Activated CD4-positive, alpha-beta T cell treated with anti-CD3 and anti-CD28 coated beads, Interleukin-2, Interleukin-6, amounts not matched to agents 100 ng/mL and 50 ng/mL, durations not matched to agents 16 hours and 8 hours (primary cell): ENCODE data around the gene ELAPOR2.
"Not testable (repeated sequence)": the region's sequence is repeated elsewhere in the genome, so short reads cannot be mapped to it uniquely, and the experiment has no call there.

Source experiments
- DNase-seq: peaks from one replicate; pipeline ENCODE4 v3.0.0-alpha.2; 2020

The ELAPOR2 gene, protein sequence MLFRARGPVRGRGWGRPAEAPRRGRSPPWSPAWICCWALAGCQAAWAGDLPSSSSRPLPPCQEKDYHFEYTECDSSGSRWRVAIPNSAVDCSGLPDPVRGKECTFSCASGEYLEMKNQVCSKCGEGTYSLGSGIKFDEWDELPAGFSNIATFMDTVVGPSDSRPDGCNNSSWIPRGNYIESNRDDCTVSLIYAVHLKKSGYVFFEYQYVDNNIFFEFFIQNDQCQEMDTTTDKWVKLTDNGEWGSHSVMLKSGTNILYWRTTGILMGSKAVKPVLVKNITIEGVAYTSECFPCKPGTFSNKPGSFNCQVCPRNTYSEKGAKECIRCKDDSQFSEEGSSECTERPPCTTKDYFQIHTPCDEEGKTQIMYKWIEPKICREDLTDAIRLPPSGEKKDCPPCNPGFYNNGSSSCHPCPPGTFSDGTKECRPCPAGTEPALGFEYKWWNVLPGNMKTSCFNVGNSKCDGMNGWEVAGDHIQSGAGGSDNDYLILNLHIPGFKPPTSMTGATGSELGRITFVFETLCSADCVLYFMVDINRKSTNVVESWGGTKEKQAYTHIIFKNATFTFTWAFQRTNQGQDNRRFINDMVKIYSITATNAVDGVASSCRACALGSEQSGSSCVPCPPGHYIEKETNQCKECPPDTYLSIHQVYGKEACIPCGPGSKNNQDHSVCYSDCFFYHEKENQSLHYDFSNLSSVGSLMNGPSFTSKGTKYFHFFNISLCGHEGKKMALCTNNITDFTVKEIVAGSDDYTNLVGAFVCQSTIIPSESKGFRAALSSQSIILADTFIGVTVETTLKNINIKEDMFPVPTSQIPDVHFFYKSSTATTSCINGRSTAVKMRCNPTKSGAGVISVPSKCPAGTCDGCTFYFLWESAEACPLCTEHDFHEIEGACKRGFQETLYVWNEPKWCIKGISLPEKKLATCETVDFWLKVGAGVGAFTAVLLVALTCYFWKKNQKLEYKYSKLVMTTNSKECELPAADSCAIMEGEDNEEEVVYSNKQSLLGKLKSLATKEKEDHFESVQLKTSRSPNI

GRCh38 chr7:87059525-87060287 is at the start of gene ELAPOR2:
ELAPOR2 (minus strand) TSS chr7:87059654; CDS start chr7:87059513, 141 bp downstream.
- peak; percentile 79 for DNase-seq

DNA sequence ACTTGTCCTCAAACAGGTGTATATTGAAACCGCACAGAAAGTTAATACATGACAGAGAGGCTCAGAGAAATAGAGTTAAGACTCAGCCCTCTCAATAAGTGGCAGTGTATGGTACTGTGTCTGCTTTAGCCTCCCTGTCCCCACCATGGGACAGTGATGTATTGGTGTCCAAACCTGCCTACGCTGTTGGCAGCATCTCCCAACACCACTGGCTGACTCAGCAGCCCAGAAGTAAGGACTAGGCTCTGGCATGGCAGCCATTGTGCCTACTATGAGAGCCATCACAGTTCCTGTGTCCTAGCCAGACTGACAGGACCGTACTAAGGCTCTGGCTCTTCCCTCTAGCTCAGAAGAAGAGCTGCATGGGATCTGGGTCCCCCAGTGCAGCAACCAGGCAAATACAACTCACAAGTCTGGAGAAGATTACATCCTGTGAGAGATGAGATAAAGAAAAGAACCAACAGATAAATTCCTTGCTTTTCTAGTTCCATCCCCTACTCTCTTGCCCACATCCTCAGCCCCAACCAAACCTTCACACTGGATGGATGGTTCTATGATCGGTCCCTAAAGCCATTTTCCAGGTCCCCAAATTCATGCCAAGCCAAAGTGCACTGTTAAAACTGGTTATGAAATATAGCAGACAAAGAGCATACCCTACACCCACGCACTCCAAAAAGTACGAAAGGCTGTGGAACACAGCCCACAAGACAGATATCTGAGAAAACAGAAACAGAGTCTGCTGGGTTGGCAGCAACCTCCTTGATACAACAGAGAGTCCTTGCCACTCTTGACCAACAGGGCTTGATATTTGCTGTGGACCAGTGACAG is 48.7 kb upstream of the ELAPOR2 start:
- DNase-seq, result no peak

DNA sequence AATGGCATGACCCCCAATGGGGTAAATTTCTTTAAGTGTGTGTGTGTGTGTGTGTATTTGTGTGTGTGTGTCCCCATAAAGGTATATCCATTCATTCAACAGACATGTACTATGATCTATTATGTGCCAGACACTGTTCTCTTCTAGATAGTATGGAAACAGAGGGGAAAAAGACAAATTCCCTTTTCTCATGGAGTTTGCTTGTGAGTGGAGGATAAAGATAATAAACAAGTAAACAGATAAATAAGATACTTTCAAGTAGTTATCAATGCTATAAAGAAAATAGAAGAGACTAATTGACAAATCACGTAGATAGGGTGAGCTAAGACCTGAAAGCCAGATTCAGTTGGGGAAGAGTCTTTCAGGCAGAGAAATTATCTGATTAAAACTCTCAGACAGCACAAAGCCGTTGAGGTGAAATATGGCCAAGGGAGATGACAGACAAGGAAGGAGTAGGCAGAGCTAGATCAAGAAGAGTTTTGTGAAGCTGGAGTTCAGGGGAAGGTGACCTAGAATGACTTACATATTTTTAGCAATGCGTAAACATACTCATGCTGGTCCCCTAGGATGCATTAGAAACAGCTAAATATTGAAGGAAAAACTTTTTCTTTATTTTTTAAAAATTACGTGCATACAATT is 47.6 kb upstream of the ELAPOR2 start:
- no peak for DNase-seq

DNA sequence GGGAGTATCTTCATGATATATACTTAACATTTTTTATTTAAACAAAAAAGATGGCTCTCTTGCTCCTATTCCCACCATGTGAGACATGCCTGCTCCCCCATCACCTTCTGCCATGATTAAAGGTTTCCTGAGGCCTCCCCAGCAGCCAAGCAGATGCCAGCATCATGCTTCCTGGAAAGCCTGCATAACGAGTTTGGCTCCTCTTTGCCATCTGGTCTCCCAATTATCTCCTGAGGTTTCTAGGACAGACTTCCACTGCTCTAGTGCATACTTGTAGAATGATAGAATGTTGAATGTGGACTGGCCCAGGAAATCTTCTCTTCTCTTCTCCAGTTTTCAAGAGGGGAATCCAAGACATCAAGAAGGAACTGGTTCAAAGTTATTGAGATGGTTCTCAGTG is 45.9 kb upstream of the ELAPOR2 start:
- DNase-seq, result no peak

DNA sequence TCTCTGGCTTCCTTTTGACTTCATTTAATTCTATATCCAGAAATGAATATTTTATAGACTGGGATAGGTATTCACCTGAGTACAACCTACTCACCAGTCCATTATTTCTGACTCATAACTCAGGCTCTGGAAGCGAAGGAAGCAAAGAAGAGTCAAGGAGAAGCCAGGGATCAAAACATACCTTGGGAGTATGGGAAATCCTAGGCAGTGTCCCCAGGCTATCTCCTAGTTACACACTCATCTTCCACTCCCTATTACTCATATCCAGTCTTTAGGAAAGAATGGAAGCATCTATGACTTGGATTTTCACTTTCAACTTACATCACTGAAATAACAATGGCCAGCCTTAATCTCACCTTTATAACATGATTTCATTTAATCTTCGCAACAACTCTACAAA is 40.9 kb upstream of the ELAPOR2 start:
- no peak for DNase-seq

DNA sequence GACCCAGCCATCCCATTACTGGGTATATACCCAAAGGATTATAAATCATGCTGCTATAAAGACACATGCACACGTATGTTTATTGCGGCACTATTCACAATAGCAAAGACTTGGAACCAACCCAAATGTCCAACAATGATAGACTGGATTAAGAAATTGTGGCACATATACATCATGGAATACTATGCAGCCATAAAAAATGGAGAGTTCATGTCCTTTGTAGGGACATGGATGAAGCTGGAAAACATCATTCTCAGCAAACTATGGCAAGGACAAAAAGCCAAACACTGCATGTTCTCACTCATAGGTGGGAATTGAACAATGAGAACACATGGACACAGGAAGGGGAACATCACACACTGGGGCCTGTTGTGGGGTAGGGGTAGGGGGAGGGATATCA is 37.9 kb upstream of the ELAPOR2 start:
- not testable (repeated sequence) for DNase-seq

DNA sequence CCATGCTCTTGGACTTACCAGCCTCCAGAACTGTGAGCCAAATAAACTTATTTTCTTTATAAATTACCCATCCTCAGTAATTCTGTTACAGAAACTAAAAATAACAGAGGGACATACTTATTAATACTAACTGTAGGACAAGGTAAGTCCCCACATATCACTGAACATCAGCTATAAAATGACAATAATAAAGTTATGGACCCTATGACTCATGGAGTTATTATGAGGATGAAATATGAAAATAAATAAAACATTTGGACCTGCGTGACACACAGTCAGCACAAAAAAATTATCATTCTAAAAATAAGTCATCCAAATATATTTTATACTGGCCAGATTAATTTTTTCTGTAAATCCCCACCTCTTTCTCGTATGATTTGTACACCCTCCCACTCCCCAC is 34.9 kb upstream of the ELAPOR2 start:
- DNase-seq, result no peak

- DNase-seq, result no peak
These were observed 33.2 kb upstream of the ELAPOR2 start for GRCh38 chr7:87092568-87093091.

DNA sequence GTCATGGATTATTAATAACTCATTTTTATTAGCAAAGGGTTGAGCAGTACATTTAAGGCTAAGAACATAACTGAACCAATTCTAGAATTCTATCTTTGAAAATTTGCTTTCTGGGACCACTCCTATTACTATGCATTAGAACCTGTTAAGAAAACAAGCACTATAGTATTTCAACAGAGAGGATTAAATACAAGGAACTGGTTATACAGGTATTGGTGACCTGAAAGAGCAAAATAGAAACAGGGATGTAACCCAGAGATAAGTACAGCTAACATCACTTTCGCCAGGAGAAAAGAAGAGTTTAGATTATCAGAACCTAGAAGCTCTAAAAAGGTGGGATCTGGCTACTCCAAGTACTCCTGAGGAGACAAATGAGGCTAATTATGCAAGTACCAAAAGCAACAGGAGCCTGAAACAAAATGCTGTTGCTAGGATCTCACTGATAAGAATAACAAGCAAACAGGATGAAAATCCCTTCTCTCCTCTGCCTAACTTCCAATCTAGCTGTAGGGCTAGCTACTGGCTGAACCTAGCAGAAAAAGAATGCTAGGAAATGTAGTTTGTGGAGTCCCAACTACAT is 32.1 kb upstream of the ELAPOR2 start:
- DNase-seq, result no peak

GRCh38 chr7:87083865-87084519 is 24.5 kb upstream of the ELAPOR2 start:
- DNase-seq, result peak; percentile 20

GRCh38 chr7:87082675-87083074 is 23.2 kb upstream of the ELAPOR2 start:
- DNase-seq, result no peak

DNA sequence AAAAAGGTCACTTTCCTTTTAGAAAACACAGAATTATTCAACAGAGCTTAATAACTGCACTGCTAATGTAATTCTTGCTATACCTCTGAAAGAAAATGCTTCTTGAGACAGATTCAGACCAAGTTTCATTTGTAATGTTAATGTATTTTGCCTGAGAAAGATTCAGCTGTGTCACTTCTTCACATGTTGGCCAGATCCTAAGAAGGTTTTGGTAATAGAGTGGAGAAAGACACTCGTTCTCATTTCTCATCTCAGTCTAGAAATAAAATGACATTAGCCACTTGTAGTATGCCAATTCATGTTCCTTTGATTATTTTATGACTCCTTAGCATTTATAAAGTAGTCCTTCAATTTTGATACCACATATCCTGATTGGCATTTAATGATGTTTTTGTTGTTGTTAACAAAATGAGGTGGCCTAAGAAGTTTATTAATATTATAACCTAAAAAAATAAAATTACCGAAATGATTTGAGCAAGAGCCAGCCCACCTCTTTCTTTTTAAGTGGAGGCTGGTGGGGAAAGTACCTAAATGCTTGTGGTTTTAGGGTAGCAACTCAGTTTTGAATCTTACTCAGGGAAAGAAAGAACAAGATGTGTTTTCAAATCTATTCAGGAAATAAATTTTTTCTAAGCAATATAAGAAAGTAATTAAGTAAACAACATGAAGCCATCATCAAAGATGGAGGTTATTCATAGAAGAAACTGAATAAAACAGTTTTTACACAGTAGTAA is 16.4 kb upstream of the ELAPOR2 start:
- DNase-seq, result peak; percentile 28

GRCh38 chr7:87067788-87068187 is 8.3 kb upstream of the ELAPOR2 start:
- DNase-seq, result no peak

DNA sequence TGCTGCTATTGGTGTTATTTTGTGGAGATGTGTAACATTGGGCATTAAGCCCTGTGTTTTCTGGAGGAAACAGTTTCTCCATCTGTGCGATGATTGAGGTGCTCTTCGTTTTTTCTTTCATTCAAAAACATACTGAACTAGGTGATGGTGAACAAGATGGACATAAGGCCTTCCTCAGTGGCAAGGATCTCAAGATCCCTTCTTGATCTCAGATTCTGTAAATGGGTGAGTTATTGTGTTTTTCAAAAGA is 759 bp upstream of the ELAPOR2 start:
- no peak for DNase-seq

GRCh38 chr7:87058744-87059524 is 520 bp downstream of the ELAPOR2 start:
- DNase-seq, result peak; percentile 11

DNA sequence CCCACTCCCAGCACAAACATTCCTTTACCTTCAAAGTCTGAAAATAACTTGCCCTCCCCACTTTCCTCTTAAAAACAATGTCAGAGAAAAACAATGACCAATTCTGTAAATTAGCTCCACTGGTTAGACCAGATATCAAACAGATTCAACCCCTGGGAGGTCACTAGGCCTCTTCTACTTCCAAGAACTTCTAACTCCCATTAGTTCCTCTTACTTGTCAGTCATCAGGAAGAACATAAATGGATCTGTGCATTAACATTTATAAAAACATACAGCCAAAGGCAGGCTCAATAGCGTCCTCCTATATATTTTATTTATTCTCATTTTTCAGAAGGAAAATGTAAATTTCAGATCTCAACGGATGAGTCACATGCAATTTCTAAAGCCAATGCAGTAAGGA is 2.2 kb downstream of the ELAPOR2 start:
- DNase-seq, result no peak

- DNase-seq, result no peak
These were observed 3.1 kb downstream of the ELAPOR2 start for GRCh38 chr7:87056346-87056745.

- DNase-seq, result no peak
These were observed 10.6 kb downstream of the ELAPOR2 start for GRCh38 chr7:87048839-87049238.

DNA sequence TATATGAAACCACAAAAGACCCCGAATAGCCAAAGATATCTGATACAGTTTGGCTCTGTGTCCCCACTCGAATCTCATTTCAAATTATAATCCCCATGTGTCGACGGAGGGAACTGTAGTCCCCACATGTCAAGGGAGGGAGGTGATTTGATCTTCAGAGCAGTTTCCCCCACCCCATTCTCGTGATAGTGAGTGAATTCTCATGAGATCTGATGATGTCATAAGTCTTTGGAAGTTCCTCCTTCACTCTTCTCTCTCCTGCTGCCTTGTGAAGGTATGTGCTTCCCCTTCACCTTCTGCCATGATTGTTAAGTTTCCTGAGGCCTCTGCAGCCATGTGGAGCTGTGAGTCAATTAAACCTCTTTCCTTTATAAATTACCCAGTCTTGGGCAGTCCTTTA is 13.0 kb downstream of the ELAPOR2 start:
- DNase-seq, result no peak
